Gastroesophageal sphincter (tissue), 3 donors: ENCODE measurements around the gene CENPV.

ENCODE experiments used
- POLR2A ChIP-seq, 2 donors: fragments of 450-650 bp; IDR thresholded peaks; one replicate each; pipeline ENCODE4 v1.6.1; 2017; ENCODE audit warnings: antibody characterized with exemption in 2 of 2, mild to moderate bottlenecking in 2 of 2, moderate library complexity in 1 of 2
- TF ChIP-seq, protein P1 (sequence below), 4 experiments: fragments of 200-600 bp in 2 of 4; fragments of 450-650 bp in 2 of 4; sonication (generic) in 1 of 4; IDR thresholded peaks; one replicate each; pipeline ENCODE4 v1.5.1; 2017 to 2019; ENCODE audit warnings: antibody characterized with exemption in 4 of 4, mild to moderate bottlenecking in 2 of 4, moderate library complexity in 2 of 4

DNA sequence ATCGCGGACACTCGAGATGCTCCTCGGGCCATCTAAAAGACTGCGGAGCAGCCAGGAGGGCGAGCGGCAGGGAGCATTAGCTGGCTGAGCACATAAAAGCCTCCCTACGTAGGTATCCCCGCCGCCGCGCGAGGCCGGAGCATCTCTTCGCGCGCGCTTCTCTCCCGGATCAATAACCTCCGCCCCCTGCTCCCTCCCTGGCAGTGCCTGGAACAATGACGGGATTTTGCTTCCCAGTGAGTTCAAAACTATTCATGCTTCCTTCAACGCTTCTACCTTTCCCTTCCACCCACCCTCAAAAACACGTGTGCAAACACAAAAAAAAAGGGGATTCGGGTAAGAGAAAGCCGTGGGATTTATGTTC is 984 bp downstream of the CENPV start:
- TF ChIP-seq, protein P1, sequence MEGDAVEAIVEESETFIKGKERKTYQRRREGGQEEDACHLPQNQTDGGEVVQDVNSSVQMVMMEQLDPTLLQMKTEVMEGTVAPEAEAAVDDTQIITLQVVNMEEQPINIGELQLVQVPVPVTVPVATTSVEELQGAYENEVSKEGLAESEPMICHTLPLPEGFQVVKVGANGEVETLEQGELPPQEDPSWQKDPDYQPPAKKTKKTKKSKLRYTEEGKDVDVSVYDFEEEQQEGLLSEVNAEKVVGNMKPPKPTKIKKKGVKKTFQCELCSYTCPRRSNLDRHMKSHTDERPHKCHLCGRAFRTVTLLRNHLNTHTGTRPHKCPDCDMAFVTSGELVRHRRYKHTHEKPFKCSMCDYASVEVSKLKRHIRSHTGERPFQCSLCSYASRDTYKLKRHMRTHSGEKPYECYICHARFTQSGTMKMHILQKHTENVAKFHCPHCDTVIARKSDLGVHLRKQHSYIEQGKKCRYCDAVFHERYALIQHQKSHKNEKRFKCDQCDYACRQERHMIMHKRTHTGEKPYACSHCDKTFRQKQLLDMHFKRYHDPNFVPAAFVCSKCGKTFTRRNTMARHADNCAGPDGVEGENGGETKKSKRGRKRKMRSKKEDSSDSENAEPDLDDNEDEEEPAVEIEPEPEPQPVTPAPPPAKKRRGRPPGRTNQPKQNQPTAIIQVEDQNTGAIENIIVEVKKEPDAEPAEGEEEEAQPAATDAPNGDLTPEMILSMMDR (IDR thresholded peaks at IDR 0.05), result no peak
- no peak for TF ChIP-seq POLR2A (IDR thresholded peaks at IDR 0.05)
